K562 (cell line): Measurements from ENCODE around the gene PAQR8. TPM values are rescaled to one million over a fixed set of nuclear protein-coding genes. Genes with fewer than 3 reads are reported as not detected.

Experiments used
- ATAC-seq: fragments of 200-7000 bp; cut with Tn5 transposase; 3 replicates; pipeline ENCODE4 v1.9.1; 2020; ENCODE audit warnings: moderate library complexity
- BruUV-seq: library from RNA; stranded (reverse); fragments of 400-500 nt; replicated peaks from 2 replicates; lab custom pipeline; 2021; lab: Mats Ljungman, UMichigan
- CTCF ChIA-PET: fragments of 300-600 bp; formaldehyde crosslinking; extraction: SDS; loops from one replicate; lab custom pipeline; 2021; ENCODE audit warnings: low intra/inter-chr PET ratio; lab: Yijun Ruan, JAX
- POLR2A ChIA-PET: fragments of 300-600, 350-650 bp; sonication (Branson Sonifier 250); formaldehyde crosslinking; extraction: SDS; loops from one replicate; lab custom pipeline; 2021; ENCODE audit warnings: antibody characterized with exemption, inconsistent platforms; lab: Yijun Ruan, JAX
- DNase-seq, 4 experiments: peaks; one replicate each; pipeline versions ENCODE4 v3.0.0 to v3.0.0-alpha.2; 2011 to 2018; ENCODE audit warnings: low spot score in 3 of 4, mixed read lengths in 3 of 4; ENCODE audit errors: extremely low read depth in 1 of 4
- FAIRE-seq: peaks from 2 replicates; lab custom pipeline; 2011; peaks lifted over from hg19 to GRCh38; lab: Jason Lieb, UNC
- H2AFZ ChIP-seq: 2 replicates; pipeline ENCODE4 v1.6.0; 2011; ENCODE audit warnings: low read depth, low read length, control low read depth, inconsistent platforms
- H3K27ac ChIP-seq: fragments of 200-600 bp; 3 replicates; pipeline ENCODE4 v1.8.0; 2011; ENCODE audit warnings: low read depth, mild to moderate bottlenecking, control low read depth, inconsistent platforms, low read length, moderate library complexity, mixed read lengths; ENCODE audit errors: extremely low read depth
- H3K27me3 ChIP-seq, 2 experiments: fragments of 300-600 bp in 1 of 2; 2 replicates in 1 of 2; 3 replicates in 1 of 2; pipeline versions ENCODE4 v1.6.0 to v1.8.0; 2011; ENCODE audit warnings: inconsistent platforms in 2 of 2, low read length in 2 of 2, mild to moderate bottlenecking in 1 of 2, mixed read lengths in 1 of 2, moderate library complexity in 1 of 2; ENCODE audit not compliant: control insufficient read depth in 2 of 2, insufficient read depth in 2 of 2
- H3K36me3 ChIP-seq: fragments of 300-600 bp; 3 replicates; pipeline ENCODE4 v1.8.0; 2011; ENCODE audit warnings: mild to moderate bottlenecking, low read length, inconsistent platforms; ENCODE audit not compliant: control insufficient read depth, insufficient read depth
- H3K4me1 ChIP-seq, 2 experiments: fragments of 200-600 bp in 1 of 2; replicated peaks in 1 of 2; 2 replicates in 1 of 2; 3 replicates in 1 of 2; pipeline versions ENCODE4 v1.5.1 to v1.8.0; 2011; ENCODE audit warnings: inconsistent platforms in 2 of 2, low read length in 2 of 2, mild to moderate bottlenecking in 1 of 2, mixed read lengths in 1 of 2, moderate library complexity in 1 of 2; ENCODE audit not compliant: control insufficient read depth in 2 of 2, insufficient read depth in 2 of 2
- H3K4me2 ChIP-seq: 2 replicates; pipeline ENCODE4 v1.6.1; 2011; ENCODE audit warnings: low read length, control low read depth, inconsistent platforms, mixed read lengths; ENCODE audit not compliant: insufficient read depth
- H3K4me3 ChIP-seq: fragments of 200-600 bp; sonication (generic), shearing (Covaris generic); 2 replicates; pipeline ENCODE4 v1.5.1; 2016; ENCODE audit warnings: control low read depth, inconsistent platforms
- H3K79me2 ChIP-seq: fragments of 200-600 bp; 3 replicates; pipeline ENCODE4 v1.8.0; 2011; ENCODE audit warnings: low read length, inconsistent platforms; ENCODE audit not compliant: control insufficient read depth, insufficient read depth
- H3K9ac ChIP-seq, 2 experiments: 2 replicates each; pipeline versions ENCODE4 v1.6.0 to v1.6.1; 2011; ENCODE audit warnings: low read depth in 2 of 2, low read length in 2 of 2, control low read depth in 1 of 2, inconsistent platforms in 1 of 2, mild to moderate bottlenecking in 1 of 2, mixed read lengths in 1 of 2; ENCODE audit not compliant: insufficient read depth in 1 of 2
- H3K9me1 ChIP-seq: one replicate; pipeline ENCODE4 v1.6.0; 2011; ENCODE audit warnings: inconsistent platforms, mild to moderate bottlenecking, low read length, moderate library complexity; ENCODE audit not compliant: control insufficient read depth, insufficient read depth
- H3K9me3 ChIP-seq: replicated peaks from 2 replicates; pipeline ENCODE4 v1.5.1; 2011; ENCODE audit warnings: low read depth, low read length, inconsistent platforms; ENCODE audit not compliant: control insufficient read depth, insufficient read depth
- H4K20me1 ChIP-seq: replicated peaks from 2 replicates; pipeline ENCODE4 v1.6.1; 2011; ENCODE audit warnings: low read length, inconsistent platforms, mixed read lengths; ENCODE audit not compliant: control insufficient read depth, insufficient read depth
- ARID1B ChIP-seq: fragments of 450-650 bp; IDR thresholded peaks from 2 replicates; pipeline ENCODE4 v1.6.1; 2016; ENCODE audit warnings: antibody characterized with exemption, mild to moderate bottlenecking, inconsistent platforms
- ATF7 ChIP-seq: fragments of 450-650 bp; IDR thresholded peaks from 2 replicates; pipeline ENCODE4 v1.7.1; 2014; ENCODE audit warnings: mild to moderate bottlenecking, moderate library complexity
- CAMTA2 ChIP-seq: fragments of 250-450 bp; sonication (Bioruptor Pico); conservative IDR thresholded peaks from 2 replicates; pipeline ENCODE4 v1.5.1; 2022
- CBFA2T2 ChIP-seq: fragments of 450-650 bp; conservative IDR thresholded peaks from 2 replicates; pipeline ENCODE4 v1.6.1; 2017; ENCODE audit warnings: mild to moderate bottlenecking
- CBFA2T3 ChIP-seq: fragments of 450-650 bp; IDR thresholded peaks from 2 replicates; pipeline ENCODE4 v1.6.1; 2017
- EP400 ChIP-seq: fragments of 450-650 bp; IDR thresholded peaks from 2 replicates; pipeline ENCODE4 v1.6.1; 2017; ENCODE audit warnings: antibody characterized with exemption, mild to moderate bottlenecking, moderate library complexity
- FOSL1 ChIP-seq: fragments of 200-800 bp; sonication (Bioruptor generic); conservative IDR thresholded peaks from 2 replicates; pipeline ENCODE4 v1.6.1; 2016; ENCODE audit warnings: missing genetic modification characterization, missing compliant biosample characterization
- FOXA3 ChIP-seq, 2 experiments: fragments of 450-650 bp in 1 of 2; sonication (generic) in 1 of 2; formaldehyde crosslinking; IDR thresholded peaks in 1 of 2; conservative IDR thresholded peaks in 1 of 2; 2 replicates each; pipeline versions ENCODE4 v1.4.0 to v1.8.0; 2020 to 2022; ENCODE audit warnings: mild to moderate bottlenecking in 2 of 2, missing genetic modification reagents in 1 of 2
- MBD2 ChIP-seq: sonication (generic); IDR thresholded peaks from 2 replicates; pipeline ENCODE4 v1.6.1; 2016; ENCODE audit warnings: low read depth, borderline replicate concordance
- MEIS2 ChIP-seq: fragments of 450-650 bp; IDR thresholded peaks from 2 replicates; pipeline ENCODE4 v1.6.1; 2014; ENCODE audit warnings: mild to moderate bottlenecking; ENCODE audit not compliant: partially characterized antibody
- NCOA4 ChIP-seq: fragments of 450-650 bp; IDR thresholded peaks from 2 replicates; pipeline ENCODE4 v1.6.1; 2018; ENCODE audit warnings: mild to moderate bottlenecking; ENCODE audit not compliant: partially characterized antibody
- RBM17 ChIP-seq: fragments of 200-400 bp; formaldehyde crosslinking; IDR thresholded peaks from 2 replicates; pipeline ENCODE4 v1.6.1; 2017; ENCODE audit warnings: low read depth, mild to moderate bottlenecking, low read length, borderline replicate concordance
- SMARCA4 ChIP-seq: fragments of 450-650 bp; IDR thresholded peaks from 2 replicates; pipeline ENCODE4 v1.6.1; 2016
- SMARCE1 ChIP-seq: fragments of 450-650 bp; IDR thresholded peaks from 2 replicates; pipeline ENCODE4 v1.7.1; 2016; ENCODE audit warnings: mild to moderate bottlenecking
- SPI1 ChIP-seq: IDR thresholded peaks from 2 replicates; pipeline ENCODE4 v1.6.1; 2011; ENCODE audit warnings: low read depth, low read length, control low read depth, borderline replicate concordance
- TAL1 ChIP-seq: fragments of 450-650 bp; IDR thresholded peaks from 2 replicates; pipeline ENCODE4 v1.6.1; 2016; ENCODE audit warnings: mild to moderate bottlenecking
- WHSC1 ChIP-seq: IDR thresholded peaks from one replicate; pipeline ENCODE4 v1.6.1; 2012; ENCODE audit warnings: low read length, control low read depth, inconsistent platforms
- ZNF184 ChIP-seq: sonication (generic); formaldehyde crosslinking; IDR thresholded peaks from 2 replicates; pipeline ENCODE4 v1.5.0; 2020; ENCODE audit warnings: missing genetic modification reagents
- ZNF551 ChIP-seq: fragments of 250-450 bp; sonication (Bioruptor Pico); IDR thresholded peaks from 2 replicates; pipeline ENCODE4 v1.5.0; 2021; ENCODE audit warnings: mild to moderate bottlenecking, moderate library complexity
- WGBS: fragments of 100-300 bp; shearing (Covaris generic); methylation state at CpG from one replicate; pipeline ENCODE4 v1.1.6; 2016; ENCODE audit warnings: low coverage, mixed read lengths; ENCODE audit not compliant: insufficient coverage; ENCODE audit errors: missing lambda C conversion rate; 5-methylcytosine and 5-hydroxymethylcytosine counted together
- in situ Hi-C: fragments of 300-500 bp; cut with MboI; formaldehyde crosslinking; loops from 4 replicates; pipeline ENCODE4 v1.15.0; 2018; ENCODE audit warnings: inconsistent platforms, mixed read lengths
- intact Hi-C: fragments of 100-400 bp; cut with micrococcal nuclease; formaldehyde crosslinking; loops from 2 replicates; pipeline ENCODE4 v1.14.2; 2022
- polyA plus RNA-seq, 8 experiments: library from polyadenylated mRNA; depleted of rRNA in 4 of 8; stranded (reverse) in 5 of 8; unstranded in 3 of 8; fragments of >200 nt; fragmentation: Nextera tagmentation in 2 of 8; fragmentation: Illumina TruSeq in 1 of 8; extraction: Ambion mirVana in 2 of 8; extraction: Trizol in 1 of 8; gene quantifications; 2 replicates each; pipeline versions ENCODE4 v1.2.1 to v1.2.3, GENCODE V29; 2011 to 2014; ENCODE audit warnings: inconsistent platforms in 1 of 8, missing spikeins in 1 of 8
- total RNA-seq, 7 experiments: library from RNA; depleted of rRNA in 6 of 7; stranded (reverse); fragments of >200 nt in 6 of 7; fragmentation: Illumina TruSeq in 2 of 7; extraction: Trizol in 2 of 7; gene quantifications; 2 replicates each; pipeline versions ENCODE4 v1.2.1 to v1.2.3, GENCODE V29; 2011 to 2021; ENCODE audit warnings: low replicate concordance in 1 of 7
- TF ChIP-seq, protein P1 (sequence below): fragments of 450-650 bp; IDR thresholded peaks from 2 replicates; pipeline ENCODE4 v1.6.1; 2016
- TF ChIP-seq, protein P2 (sequence below), 2 experiments: fragments of 450-650 bp in 1 of 2; sonication (generic) in 1 of 2; formaldehyde crosslinking in 1 of 2; IDR thresholded peaks in 1 of 2; conservative IDR thresholded peaks in 1 of 2; 2 replicates each; pipeline versions ENCODE4 v1.6.1 to v1.8.1; 2016 to 2023; ENCODE audit warnings: mild to moderate bottlenecking in 2 of 2, moderate library complexity in 2 of 2, inconsistent platforms in 1 of 2, missing genetic modification reagents in 1 of 2
- TF ChIP-seq, protein P3 (sequence below): sonication (generic); formaldehyde crosslinking; IDR thresholded peaks from 2 replicates; pipeline ENCODE4 v1.8.1; 2023; ENCODE audit warnings: mild to moderate bottlenecking, missing genetic modification reagents

Gene PAQR8
- total and polyA plus RNA-seq, 9 of the 15 experiments (the other 6 are each of a cell fraction or from before 2014, with no cell fraction given): 1.4 to 10.2 (median 3.5) TPM

DNA sequence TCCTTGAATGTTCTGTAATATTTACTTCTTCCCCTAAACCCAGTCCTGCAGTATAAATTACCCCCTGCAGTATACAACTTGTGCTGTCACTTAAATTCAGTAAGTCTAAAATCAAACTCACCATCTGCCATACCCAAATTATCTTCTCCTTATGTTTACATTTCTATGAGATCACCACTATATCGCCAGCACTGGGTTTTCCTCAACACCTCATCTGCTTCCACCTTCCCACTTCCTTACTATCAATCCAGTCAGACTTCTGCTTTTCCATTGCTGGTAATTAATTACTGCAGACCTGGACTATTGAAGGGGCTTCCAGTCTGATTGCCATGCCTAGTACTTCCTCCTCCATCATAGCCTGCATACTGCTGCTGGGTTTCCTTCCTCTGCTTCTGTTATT, 73.4 kb downstream of the PAQR8 start:
- Histone ChIP-seq H3K4me1 (peaks cover 0 to 8% of the 10 kb centered on the region in 2 experiments; a peak in 3 of 5 replicates), H3K9me3 (no peaks in the 10 kb centered on the region), H4K20me1 (no peaks in the 10 kb centered on the region), H3K4me2 (no peak overlapping the region), H3K9me1 (no peaks in the 10 kb centered on the region), H2AFZ (no peak overlapping the region), H3K9ac (no peak overlapping the region), H3K79me2 (no peaks in the 10 kb centered on the region), H3K27ac (no peak overlapping the region), H3K27me3 (no peaks in the 10 kb centered on the region), H3K4me3 (no peak overlapping the region), H3K36me3 (peaks cover 6% of the 10 kb centered on the region; the same call in 1 of the 3 replicates)
- FAIRE-seq (no peak), DNase-seq (peak in 1 of 4 experiments; percentile 10), ATAC-seq (no peak)
- no TSS peak for BruUV-seq
- ChIA-PET POLR2A (no interaction called here), CTCF (no interaction called here)
- 0% methylated on average over 1 of the region's 1 CpG for WGBS
- intact Hi-C loops (no loop called here), in situ Hi-C loops (no loop called here)
- TF ChIP-seq FOXA3 (CRISPR knock-in tag; conservative IDR thresholded peaks at IDR 0.05 in 1 of 2, IDR thresholded peaks at IDR 0.05 in 1 of 2): peak in 1 of 2 experiments; percentile 51; a peak in 1 of 4 replicates
- TF ChIP-seq ARID1B: peak; percentile 74
- TF ChIP-seq, protein P1, sequence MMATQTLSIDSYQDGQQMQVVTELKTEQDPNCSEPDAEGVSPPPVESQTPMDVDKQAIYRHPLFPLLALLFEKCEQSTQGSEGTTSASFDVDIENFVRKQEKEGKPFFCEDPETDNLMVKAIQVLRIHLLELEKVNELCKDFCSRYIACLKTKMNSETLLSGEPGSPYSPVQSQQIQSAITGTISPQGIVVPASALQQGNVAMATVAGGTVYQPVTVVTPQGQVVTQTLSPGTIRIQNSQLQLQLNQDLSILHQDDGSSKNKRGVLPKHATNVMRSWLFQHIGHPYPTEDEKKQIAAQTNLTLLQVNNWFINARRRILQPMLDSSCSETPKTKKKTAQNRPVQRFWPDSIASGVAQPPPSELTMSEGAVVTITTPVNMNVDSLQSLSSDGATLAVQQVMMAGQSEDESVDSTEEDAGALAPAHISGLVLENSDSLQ: peak; percentile 17; the same call in 1 of the 2 replicates
- TF ChIP-seq RBM17: no peak
- no peak for TF ChIP-seq WHSC1
- TF ChIP-seq CBFA2T2: 0 out of 2 replicates have a peak, but pooled peaks have one; percentile 24
- TF ChIP-seq EP400: no peak
- TF ChIP-seq ZNF551: no peak
- TF ChIP-seq TAL1: peak; percentile 14; the same call in 1 of the 2 replicates
- TF ChIP-seq NCOA4: no peak
- TF ChIP-seq SMARCA4: peak; percentile 44; the same call in 1 of the 2 replicates
- TF ChIP-seq MEIS2: peak; percentile 26
- peak; percentile 42; the same call in 1 of the 2 replicates for TF ChIP-seq CBFA2T3
- no peak for TF ChIP-seq ZNF184
- TF ChIP-seq, protein P2, sequence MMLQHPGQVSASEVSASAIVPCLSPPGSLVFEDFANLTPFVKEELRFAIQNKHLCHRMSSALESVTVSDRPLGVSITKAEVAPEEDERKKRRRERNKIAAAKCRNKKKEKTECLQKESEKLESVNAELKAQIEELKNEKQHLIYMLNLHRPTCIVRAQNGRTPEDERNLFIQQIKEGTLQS (IDR thresholded peaks at IDR 0.05): peak; percentile 80; the same call in 1 of the 2 replicates
- TF ChIP-seq, protein P2 (CRISPR knock-in tag; conservative IDR thresholded peaks at IDR 0.05): no peak
- peak; percentile 71; the same call in 1 of the 2 replicates for TF ChIP-seq SMARCE1
- TF ChIP-seq SPI1: peak; percentile 85
- TF ChIP-seq, protein P3, sequence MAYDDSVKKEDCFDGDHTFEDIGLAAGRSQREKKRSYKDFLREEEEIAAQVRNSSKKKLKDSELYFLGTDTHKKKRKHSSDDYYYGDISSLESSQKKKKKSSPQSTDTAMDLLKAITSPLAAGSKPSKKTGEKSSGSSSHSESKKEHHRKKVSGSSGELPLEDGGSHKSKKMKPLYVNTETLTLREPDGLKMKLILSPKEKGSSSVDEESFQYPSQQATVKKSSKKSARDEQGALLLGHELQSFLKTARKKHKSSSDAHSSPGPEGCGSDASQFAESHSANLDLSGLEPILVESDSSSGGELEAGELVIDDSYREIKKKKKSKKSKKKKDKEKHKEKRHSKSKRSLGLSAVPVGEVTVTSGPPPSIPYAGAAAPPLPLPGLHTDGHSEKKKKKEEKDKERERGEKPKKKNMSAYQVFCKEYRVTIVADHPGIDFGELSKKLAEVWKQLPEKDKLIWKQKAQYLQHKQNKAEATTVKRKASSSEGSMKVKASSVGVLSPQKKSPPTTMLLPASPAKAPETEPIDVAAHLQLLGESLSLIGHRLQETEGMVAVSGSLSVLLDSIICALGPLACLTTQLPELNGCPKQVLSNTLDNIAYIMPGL (CRISPR knock-in tag): no peak
- TF ChIP-seq CAMTA2 (CRISPR knock-in tag): no peak
- no peak for TF ChIP-seq MBD2
- peak; percentile 76 for TF ChIP-seq ATF7
- 0 out of 2 replicates have a peak, but pooled peaks have one; percentile 13 for TF ChIP-seq FOSL1
